GM23338 (cell line): ENCODE data around the gene PTH1R. TPM values are rescaled to one million over a fixed set of nuclear protein-coding genes. Genes with fewer than 3 reads are reported as not detected.

Experiments
- ATAC-seq: fragments of 200-7000 bp; cut with Tn5 transposase; 3 replicates; pipeline ENCODE4 v1.9.1; 2020
- DNase-seq: peaks from one replicate; pipeline ENCODE4 v3.0.0-alpha.2; 2015; ENCODE audit warnings: low spot score
- H2AFZ ChIP-seq: fragments of 200-600 bp; sonication (generic); 2 replicates; pipeline ENCODE4 v1.8.0; 2016; ENCODE audit warnings: antibody characterized with exemption, mild to moderate bottlenecking, moderate library complexity
- H3F3A ChIP-seq: fragments of 200-600 bp; sonication (generic); replicated peaks from 2 replicates; pipeline ENCODE4 v1.8.0; 2017; ENCODE audit warnings: antibody characterized with exemption, mixed run types, low read depth
- H3K27ac ChIP-seq: fragments of 200-600 bp; sonication (generic); 2 replicates; pipeline ENCODE4 v1.6.1; 2016; ENCODE audit warnings: low read depth
- H3K27me3 ChIP-seq: fragments of 200-600 bp; sonication (generic); 2 replicates; pipeline ENCODE4 v1.8.0; 2016; ENCODE audit warnings: mild to moderate bottlenecking, mixed run types, moderate library complexity; ENCODE audit not compliant: insufficient read depth
- H3K36me3 ChIP-seq: fragments of 200-600 bp; sonication (generic); 2 replicates; pipeline ENCODE4 v1.8.0; 2016; ENCODE audit warnings: mild to moderate bottlenecking; ENCODE audit not compliant: insufficient read depth
- H3K4me1 ChIP-seq: fragments of 200-600 bp; sonication (generic); 2 replicates; pipeline ENCODE4 v1.8.0; 2016; ENCODE audit warnings: mild to moderate bottlenecking, moderate library complexity; ENCODE audit not compliant: insufficient read depth
- H3K4me2 ChIP-seq: fragments of 200-600 bp; sonication (generic); 2 replicates; pipeline ENCODE4 v1.7.1; 2017; ENCODE audit warnings: mixed run types
- H3K4me3 ChIP-seq: fragments of 200-600 bp; sonication (generic); 2 replicates; pipeline ENCODE4 v1.6.1; 2016; ENCODE audit warnings: mixed run types
- H3K79me2 ChIP-seq: fragments of 200-600 bp; sonication (generic); replicated peaks from 2 replicates; pipeline ENCODE4 v1.8.0; 2017; ENCODE audit warnings: mild to moderate bottlenecking; ENCODE audit not compliant: insufficient read depth
- H3K9me2 ChIP-seq: fragments of 200-600 bp; sonication (generic); 2 replicates; pipeline ENCODE4 v1.8.0; 2017; ENCODE audit not compliant: insufficient read depth
- H4K20me1 ChIP-seq: fragments of 200-600 bp; sonication (generic); replicated peaks from 2 replicates; pipeline ENCODE4 v1.8.0; 2017; ENCODE audit warnings: mild to moderate bottlenecking; ENCODE audit not compliant: insufficient read depth
- H3K27ac Mint-ChIP-seq: 2 replicates; pipeline ENCODE4 v1.8.0; 2020; ENCODE audit warnings: inconsistent platforms, mild to moderate bottlenecking, moderate library complexity, mixed read lengths
- H3K27me3 Mint-ChIP-seq: 3 replicates; pipeline ENCODE4 v1.8.0; 2022; ENCODE audit warnings: low read depth, mild to moderate bottlenecking, moderate library complexity, mixed read lengths, inconsistent platforms; ENCODE audit not compliant: insufficient read depth, poor library complexity
- H3K36me3 Mint-ChIP-seq: 3 replicates; pipeline ENCODE4 v1.8.0; 2021; ENCODE audit warnings: low read depth, mild to moderate bottlenecking, inconsistent platforms, moderate library complexity, mixed read lengths
- H3K4me1 Mint-ChIP-seq: 3 replicates; pipeline ENCODE4 v1.8.0; 2020; ENCODE audit warnings: mild to moderate bottlenecking, inconsistent platforms, mixed read lengths
- H3K4me3 Mint-ChIP-seq: 3 replicates; pipeline ENCODE4 v1.8.0; 2021; ENCODE audit warnings: moderate library complexity, mild to moderate bottlenecking, inconsistent platforms, mixed read lengths
- H3K9me3 Mint-ChIP-seq: 3 replicates; pipeline ENCODE4 v1.8.0; 2020; ENCODE audit warnings: moderate library complexity, mild to moderate bottlenecking, inconsistent platforms, mixed read lengths
- CTCF ChIP-seq, 2 experiments: fragments of 200-600 bp in 1 of 2; sonication (generic) in 1 of 2; conservative IDR thresholded peaks; 2 replicates each; pipeline versions ENCODE4 v1.5.1 to v1.6.1; 2016 to 2017; ENCODE audit warnings: antibody characterized with exemption in 2 of 2, low read depth in 2 of 2, mild to moderate bottlenecking in 2 of 2, moderate library complexity in 1 of 2
- ETS1 ChIP-seq: IDR thresholded peaks from 2 replicates; pipeline ENCODE4 v1.6.1; 2016; ENCODE audit warnings: antibody characterized with exemption
- EZH2 ChIP-seq: fragments of 200-600 bp; sonication (generic); IDR thresholded peaks from one replicate; pipeline ENCODE4 v1.8.0; 2017; ENCODE audit warnings: antibody characterized with exemption, mild to moderate bottlenecking, low read depth; ENCODE audit not compliant: unreplicated experiment
- JUNB ChIP-seq: IDR thresholded peaks from one replicate; pipeline ENCODE4 v1.6.1; 2016; ENCODE audit warnings: antibody characterized with exemption; ENCODE audit not compliant: unreplicated experiment
- NANOG ChIP-seq: IDR thresholded peaks from 2 replicates; pipeline ENCODE4 v1.6.1; 2016; ENCODE audit warnings: antibody characterized with exemption, borderline replicate concordance
- POLR2AphosphoS5 ChIP-seq: IDR thresholded peaks from 2 replicates; pipeline ENCODE4 v1.6.1; 2016; ENCODE audit warnings: antibody characterized with exemption, low read depth
- REST ChIP-seq: IDR thresholded peaks from one replicate; pipeline ENCODE4 v1.6.1; 2018; ENCODE audit warnings: antibody characterized with exemption; ENCODE audit not compliant: unreplicated experiment
- STAT1 ChIP-seq: IDR thresholded peaks from one replicate; pipeline ENCODE4 v1.6.1; 2016; ENCODE audit warnings: antibody characterized with exemption; ENCODE audit not compliant: unreplicated experiment
- ZNF331 ChIP-seq: fragments of 250-450 bp; sonication (Bioruptor Pico); IDR thresholded peaks from 2 replicates; pipeline ENCODE4 v1.5.0; 2020; ENCODE audit warnings: low read depth, mild to moderate bottlenecking, moderate library complexity
- polyA plus RNA-seq: library from polyadenylated mRNA; unstranded; fragments of >200 nt; fragmentation: Nextera tagmentation; extraction: Ambion mirVana; gene quantifications from 2 replicates; pipeline ENCODE4 v1.2.1, GENCODE V29; 2016
- total RNA-seq: library from RNA; depleted of rRNA; stranded (reverse); fragments of >200 nt; shearing (Covaris generic); gene quantifications from 2 replicates; pipeline ENCODE4 v1.2.3, GENCODE V29; 2014

The PTH1R gene
- total and polyA plus RNA-seq, 2 experiments from 2014 or later, result 1.3 to 1.9 TPM

GRCh38 chr3:46896386-46896785 is 18.9 kb downstream of the PTH1R start:
- peaks cover 47% of the 10 kb centered on the region for H3K27me3 ChIP-seq
- H4K20me1 ChIP-seq, result 0 out of 2 replicates have a peak, but pooled peaks cover 3% of the 10 kb centered on the region
- peaks cover 5% of the 10 kb centered on the region for H3K4me1 ChIP-seq
- H3F3A ChIP-seq, result no peaks in the 10 kb centered on the region
- no peaks in the 10 kb centered on the region for H3K79me2 ChIP-seq
- no peak overlapping the region for H3K4me3 Mint-ChIP-seq
- H3K27ac Mint-ChIP-seq, result no peak overlapping the region
- no peak overlapping the region for H3K4me2 ChIP-seq
- no peak for DNase-seq
- no peak for ATAC-seq
- no peaks in the 10 kb centered on the region for H3K36me3 Mint-ChIP-seq
- TF ChIP-seq NANOG, result no peak
- no peak for TF ChIP-seq ETS1
- no peak for TF ChIP-seq CTCF (conservative IDR thresholded peaks at IDR 0.05; ENCODE audit: low read depth in 2 of 2)
- no peak for TF ChIP-seq STAT1
- no peak for TF ChIP-seq EZH2
- no peak for TF ChIP-seq REST
- TF ChIP-seq JUNB, result no peak
- TF ChIP-seq ZNF331 (CRISPR knock-in tag), result no peak
- H3K9me3 Mint-ChIP-seq, result no peaks in the 10 kb centered on the region
- H3K27me3 Mint-ChIP-seq, result peaks cover 56% of the 10 kb centered on the region
- H3K4me3 ChIP-seq, result no peak overlapping the region
- no peaks in the 10 kb centered on the region for H3K9me2 ChIP-seq
- no peak overlapping the region for H2AFZ ChIP-seq
- peaks cover 11% of the 10 kb centered on the region; the same call in 2 of the 3 replicates for H3K4me1 Mint-ChIP-seq
- no peaks in the 10 kb centered on the region for H3K36me3 ChIP-seq
- no peak overlapping the region for H3K27ac ChIP-seq

- H3K27ac Mint-ChIP-seq, result no peak overlapping the region
- no peaks in the 10 kb centered on the region for H3K9me2 ChIP-seq
- no peak overlapping the region for H3K4me2 ChIP-seq
- H3K27me3 ChIP-seq, result peaks cover 40% of the 10 kb centered on the region
- H3K4me1 Mint-ChIP-seq, result peaks cover 11% of the 10 kb centered on the region; the same call in 2 of the 3 replicates
- no peak for ATAC-seq
- peaks cover 50% of the 10 kb centered on the region for H3K27me3 Mint-ChIP-seq
- no peak overlapping the region for H3K27ac ChIP-seq
- H3K4me1 ChIP-seq, result peaks cover 5% of the 10 kb centered on the region
- H3F3A ChIP-seq, result no peaks in the 10 kb centered on the region
- no peaks in the 10 kb centered on the region for H3K36me3 Mint-ChIP-seq
- H3K9me3 Mint-ChIP-seq, result no peaks in the 10 kb centered on the region
- H2AFZ ChIP-seq, result no peak overlapping the region
- no peaks in the 10 kb centered on the region for H3K79me2 ChIP-seq
- no peak for DNase-seq
- no peak overlapping the region for H3K4me3 ChIP-seq
- 0 out of 2 replicates have a peak, but pooled peaks cover 3% of the 10 kb centered on the region for H4K20me1 ChIP-seq
- no peaks in the 10 kb centered on the region for H3K36me3 ChIP-seq
- TF ChIP-seq CTCF (conservative IDR thresholded peaks at IDR 0.05; ENCODE audit: low read depth in 2 of 2) (no peak), POLR2AphosphoS5 (no peak), STAT1 (no peak)
- H3K4me3 Mint-ChIP-seq, result no peak overlapping the region
Observed at GRCh38 chr3:46897031-46897430, 19.5 kb downstream of the PTH1R start.
